SK-N-MC (cell line): Measurements from ENCODE around the gene MLKL.
"Not testable (repeated sequence)": the region's sequence is repeated elsewhere in the genome, so short reads cannot be mapped to it uniquely, and the experiment has no call there.

Source experiments
- DNase-seq: peaks from one replicate; pipeline ENCODE4 v3.0.0-alpha.2; 2011; ENCODE audit warnings: low read depth, low spot score
- H3K27ac ChIP-seq: fragments of 200-600 bp; sonication (generic); 2 replicates; pipeline ENCODE4 v1.5.1; 2016; ENCODE audit warnings: mixed run types
- H3K36me3 ChIP-seq: fragments of 200-600 bp; sonication (generic); 2 replicates; pipeline ENCODE4 v1.6.1; 2017; ENCODE audit warnings: antibody characterized with exemption, low read length, mixed read lengths; ENCODE audit not compliant: insufficient read depth
- H3K4me3 ChIP-seq: fragments of 200-600 bp; sonication (generic); 2 replicates; pipeline ENCODE4 v1.5.1; 2016
- H3K9ac ChIP-seq: fragments of 200-600 bp; sonication (generic); 2 replicates; pipeline ENCODE4 v1.8.0; 2017; ENCODE audit warnings: mixed run types, mixed read lengths; ENCODE audit not compliant: insufficient read length
- H3K9me3 ChIP-seq: fragments of 200-600 bp; sonication (generic); 2 replicates; pipeline ENCODE4 v1.6.1; 2017; ENCODE audit warnings: low read depth, mild to moderate bottlenecking, antibody characterized with exemption, low read length, moderate library complexity, mixed read lengths
- EZH2 ChIP-seq: fragments of 200-600 bp; sonication (generic); IDR thresholded peaks from one replicate; pipeline ENCODE4 v1.6.1; 2017; ENCODE audit warnings: antibody characterized with exemption
- FOXP2 ChIP-seq: optimal IDR thresholded peaks from 2 replicates; pipeline ENCODE3; 2011; ENCODE audit warnings: mild to moderate bottlenecking, moderate library complexity; ENCODE audit not compliant: insufficient read depth; ENCODE audit errors: extremely low read length, control extremely low read depth
- POLR2AphosphoS5 ChIP-seq: IDR thresholded peaks from 2 replicates; pipeline ENCODE4 v1.6.1; 2012; ENCODE audit warnings: mild to moderate bottlenecking, low read depth, low read length, borderline replicate concordance

Gene MLKL

GRCh38 chr16:74667255-74667700 is 33.4 kb downstream of the MLKL start:
- Histone ChIP-seq H3K9me3 (no peaks in the 10 kb centered on the region), H3K9ac (no peak overlapping the region), H3K36me3 (peaks cover 29% of the 10 kb centered on the region), H3K4me3 (peak overlapping the region; percentile 5; the same call in 1 of the 2 replicates), H3K27ac (peak overlapping the region; percentile 45)
- no peak for DNase-seq
- TF ChIP-seq EZH2, result no peak
- TF ChIP-seq FOXP2, result no peak
- TF ChIP-seq POLR2AphosphoS5, result no peak

- peak within 1 kb of the TSS; percentile 95 for H3K9ac ChIP-seq
- TF ChIP-seq POLR2AphosphoS5 (peak; percentile 82), FOXP2 (no peak)
- peak within 1 kb of the TSS; percentile 87 for H3K4me3 ChIP-seq
- DNase-seq, result peak; percentile 84
- H3K27ac ChIP-seq, result peak within 1 kb of the TSS; percentile 84
- peaks cover 36% of the 10 kb centered on the region for H3K36me3 ChIP-seq
- H3K9me3 ChIP-seq, result no peaks in the 10 kb centered on the region
Measured at GRCh38 chr16:74666425-74667254, 34.0 kb downstream of the MLKL start, which contains the start of gene RFWD3. TSS of gene RFWD3 (minus strand) at chr16:74666877. CDS start at chr16:74661449, 5,428 bp downstream.

- Histone ChIP-seq H3K9me3 (no peaks in the 10 kb centered on the region), H3K27ac (peak overlapping the region; percentile 84), H3K36me3 (peaks cover 41% of the 10 kb centered on the region), H3K4me3 (peak overlapping the region; percentile 87), H3K9ac (peak overlapping the region; percentile 95)
- DNase-seq, result no peak
- no peak for TF ChIP-seq FOXP2
- TF ChIP-seq EZH2, result no peak
- TF ChIP-seq POLR2AphosphoS5, result no peak
Measured at GRCh38 chr16:74666010-74666421, 34.6 kb downstream of the MLKL start.

GRCh38 chr16:74661064-74661463 is 39.6 kb downstream of the MLKL start:
- no peak for TF ChIP-seq FOXP2
- TF ChIP-seq EZH2, result no peak
- no peak for TF ChIP-seq POLR2AphosphoS5
- H3K27ac ChIP-seq, result no peak overlapping the region
- DNase-seq, result no peak
- no peak overlapping the region for H3K9ac ChIP-seq
- no peak overlapping the region for H3K4me3 ChIP-seq
- no peaks in the 10 kb centered on the region for H3K9me3 ChIP-seq
- peaks cover 88% of the 10 kb centered on the region for H3K36me3 ChIP-seq

- Histone ChIP-seq H3K27ac (no peak overlapping the region), H3K4me3 (no peak overlapping the region), H3K36me3 (peaks cover 87% of the 10 kb centered on the region), H3K9me3 (no peaks in the 10 kb centered on the region), H3K9ac (no peak overlapping the region)
- TF ChIP-seq FOXP2 (no peak), POLR2AphosphoS5 (no peak), EZH2 (no peak)
- no peak for DNase-seq
Measured at GRCh38 chr16:74660383-74660782, 40.3 kb downstream of the MLKL start.

GRCh38 chr16:74659041-74659440 is 41.6 kb downstream of the MLKL start:
- DNase-seq, result no peak
- TF ChIP-seq EZH2 (no peak), FOXP2 (no peak), POLR2AphosphoS5 (no peak)
- peaks cover 73% of the 10 kb centered on the region for H3K36me3 ChIP-seq
- no peak overlapping the region for H3K4me3 ChIP-seq
- H3K9me3 ChIP-seq, result no peaks in the 10 kb centered on the region
- no peak overlapping the region for H3K27ac ChIP-seq
- no peak overlapping the region for H3K9ac ChIP-seq

GRCh38 chr16:74657870-74658642 is 42.6 kb downstream of the MLKL start:
- no peak overlapping the region for H3K9ac ChIP-seq
- H3K27ac ChIP-seq, result no peak overlapping the region
- TF ChIP-seq FOXP2 (no peak), EZH2 (no peak), POLR2AphosphoS5 (no peak)
- H3K9me3 ChIP-seq, result no peaks in the 10 kb centered on the region
- DNase-seq, result no peak
- no peak overlapping the region for H3K4me3 ChIP-seq
- peaks cover 63% of the 10 kb centered on the region for H3K36me3 ChIP-seq

- TF ChIP-seq POLR2AphosphoS5 (no peak), EZH2 (no peak), FOXP2 (no peak)
- peaks cover 52% of the 10 kb centered on the region for H3K36me3 ChIP-seq
Measured at GRCh38 chr16:74654536-74655050, 46.1 kb downstream of the MLKL start.

GRCh38 chr16:74652883-74653282 is 47.8 kb downstream of the MLKL start:
- DNase-seq, H3K9me3 ChIP-seq, H3K4me3 ChIP-seq, H3K9ac ChIP-seq: not testable (repeated sequence)
- H3K36me3 ChIP-seq, result peaks cover 50% of the 10 kb centered on the region
- H3K27ac ChIP-seq, result peak overlapping the region; percentile 80; the same call in 1 of the 2 replicates

More at GRCh38 chr16:74654536-74655050, 46.1 kb downstream of the MLKL start:
- H3K27ac ChIP-seq, result peak overlapping the region; percentile 80
- no peaks in the 10 kb centered on the region for H3K9me3 ChIP-seq
- no peak for DNase-seq
- no peak overlapping the region for H3K9ac ChIP-seq
- no peak overlapping the region for H3K4me3 ChIP-seq
